GM12873 (cell line): ENCODE results near the gene RNF207.

Experiments used
- CTCF ChIP-seq: IDR thresholded peaks from 2 replicates; pipeline ENCODE4 v1.5.1; 2012; ENCODE audit warnings: low read depth, mild to moderate bottlenecking, moderate library complexity, low read length, control low read depth; ENCODE audit not compliant: insufficient read depth; ENCODE audit errors: missing control alignments

The RNF207 gene

GRCh38 chr1:6241107-6241886 lies 35.4 kb downstream of the RNF207 start:
- no peak for TF ChIP-seq CTCF

- no peak for TF ChIP-seq CTCF
These were observed 36.2 kb downstream of the RNF207 start for GRCh38 chr1:6241887-6242740.

GRCh38 chr1:6243053-6243834 lies 37.3 kb downstream of the RNF207 start:
- TF ChIP-seq CTCF = no peak

GRCh38 chr1:6243993-6244392 lies 38.1 kb downstream of the RNF207 start, which contains the start of gene HES3:
Gene HES3 (plus strand): TSS chr1:6244179. CDS start chr1:6244366, 187 bp downstream.
- TF ChIP-seq CTCF = no peak

GRCh38 chr1:6244401-6245049 lies 38.6 kb downstream of the RNF207 start:
- TF ChIP-seq CTCF = no peak

- peak; percentile 89 for TF ChIP-seq CTCF
These were observed 39.4 kb downstream of the RNF207 start for GRCh38 chr1:6245086-6245868.
